Neural progenitor cell (in vitro differentiated cells): ENCODE results near the gene YEATS4.

Experiments used
- CTCF ChIP-seq: fragments of 200-600 bp; sonication (generic); IDR thresholded peaks from 2 replicates; pipeline ENCODE4 v1.5.1; 2017; ENCODE audit warnings: antibody characterized with exemption, mild to moderate bottlenecking
- EZH2 ChIP-seq: fragments of 200-600 bp; sonication (generic); IDR thresholded peaks from 2 replicates; pipeline ENCODE4 v1.6.1; 2017; ENCODE audit warnings: antibody characterized with exemption, mild to moderate bottlenecking, moderate library complexity
- EZH2phosphoT487 ChIP-seq: fragments of 200-600 bp; sonication (generic); IDR thresholded peaks from 2 replicates; pipeline ENCODE4 v1.6.1; 2017; ENCODE audit warnings: antibody characterized with exemption

DNA sequence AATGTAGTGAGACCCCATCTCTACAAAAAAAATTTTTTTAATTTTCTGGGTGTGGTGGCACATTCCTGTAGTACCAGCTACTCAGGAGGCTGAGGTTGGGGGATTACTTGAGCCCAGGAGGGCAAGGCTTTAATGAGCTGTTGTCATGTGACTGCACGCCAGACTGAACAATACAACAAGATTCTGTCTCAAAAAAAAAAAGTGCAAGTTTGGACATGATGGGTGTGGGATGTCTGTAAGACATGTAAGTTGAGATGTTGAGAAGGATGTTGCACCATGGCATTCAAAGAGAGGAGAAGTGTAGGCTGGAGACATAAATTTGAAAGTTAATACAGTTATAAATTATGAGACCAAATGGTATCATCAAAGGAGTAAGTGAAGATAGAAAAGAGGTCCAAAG is 23.5 kb downstream of the YEATS4 start:
- no peak for TF ChIP-seq EZH2
- no peak for TF ChIP-seq CTCF
- TF ChIP-seq EZH2phosphoT487: no peak
